Kidney epithelial cell (primary cell): ENCODE results near the gene ARHGAP1. TPM values are rescaled to one million over a fixed set of nuclear protein-coding genes. Genes with fewer than 3 reads are reported as not detected.

ENCODE experiments used
- DNase-seq: peaks from one replicate; pipeline ENCODE4 v3.0.0-alpha.2; 2010; ENCODE audit warnings: low read depth
- H3K27me3 ChIP-seq: 2 replicates; pipeline ENCODE4 v1.6.0; 2011; ENCODE audit warnings: low read length; ENCODE audit not compliant: control insufficient read depth, insufficient read depth
- H3K36me3 ChIP-seq: 2 replicates; pipeline ENCODE4 v1.5.1; 2011; ENCODE audit warnings: low read length; ENCODE audit not compliant: control insufficient read depth, insufficient read depth
- H3K4me3 ChIP-seq: 2 replicates; pipeline ENCODE4 v1.5.1; 2011; ENCODE audit warnings: low read depth, mild to moderate bottlenecking, control low read depth, low read length
- CTCF ChIP-seq: IDR thresholded peaks from 2 replicates; pipeline ENCODE4 v1.5.1; 2011; ENCODE audit warnings: mild to moderate bottlenecking, moderate library complexity, low read length, control low read depth, inconsistent platforms; ENCODE audit not compliant: insufficient read depth, poor library complexity, severe bottlenecking
- total RNA-seq: library from RNA; depleted of rRNA; stranded (reverse); fragments of >200 nt; gene quantifications from 2 replicates; pipeline ENCODE4 v1.2.3, GENCODE V29; 2015

The ARHGAP1 gene
- total RNA-seq, 1 donor from 2014 or later, result 51.6 TPM

GRCh38 chr11:46632502-46632901 is 67.9 kb downstream of the ARHGAP1 start:
- TF ChIP-seq CTCF, result no peak
- H3K27me3 ChIP-seq, result no peaks in the 10 kb centered on the region
- H3K36me3 ChIP-seq, result no peaks in the 10 kb centered on the region
- H3K4me3 ChIP-seq, result no peak overlapping the region
- DNase-seq, result no peak

- no peak overlapping the region for H3K4me3 ChIP-seq
- TF ChIP-seq CTCF, result no peak
- no peaks in the 10 kb centered on the region for H3K27me3 ChIP-seq
- no peak for DNase-seq
- H3K36me3 ChIP-seq, result no peaks in the 10 kb centered on the region
These were observed 68.7 kb downstream of the ARHGAP1 start for GRCh38 chr11:46631676-46632075.

- Histone ChIP-seq H3K27me3 (no peaks in the 10 kb centered on the region), H3K4me3 (no peak overlapping the region), H3K36me3 (no peaks in the 10 kb centered on the region)
- TF ChIP-seq CTCF, result no peak
- DNase-seq, result no peak
These were observed 70.2 kb downstream of the ARHGAP1 start for GRCh38 chr11:46630237-46630636.

- DNase-seq, result no peak
- TF ChIP-seq CTCF, result no peak
- Histone ChIP-seq H3K4me3 (no peak overlapping the region), H3K36me3 (no peaks in the 10 kb centered on the region), H3K27me3 (no peaks in the 10 kb centered on the region)
These were observed 71.5 kb downstream of the ARHGAP1 start for GRCh38 chr11:46628961-46629360.

Other genes starting within 250 kb of the ARHGAP1 start
- gene AMBRA1, start 106.6 kb downstream of the ARHGAP1 start, total RNA-seq, result 23.1 and 28.7 TPM in 2 replicates
- 5.8 and 8.0 TPM in 2 replicates for gene HARBI1, start 83.4 kb downstream of the ARHGAP1 start, total RNA-seq
- gene ATG13, start 83.1 kb downstream of the ARHGAP1 start, total RNA-seq, result 90.7 and 101 TPM in 2 replicates
- gene ZNF408, start 412 bp upstream of the ARHGAP1 start, total RNA-seq, result 23.0 and 26.8 TPM in 2 replicates
- not detected in 2 replicates for gene F2, start 18.6 kb upstream of the ARHGAP1 start, total RNA-seq
- 44.6 and 49.0 TPM in 2 replicates for gene CKAP5, start 145.7 kb upstream of the ARHGAP1 start, total RNA-seq
- 6.1 and 9.9 TPM in 2 replicates for gene LRP4, start 217.9 kb upstream of the ARHGAP1 start, total RNA-seq
- 31.5 and 45.6 TPM in 2 replicates for gene CSTPP1, start 236.1 kb upstream of the ARHGAP1 start, total RNA-seq